ENCODE measurements around the gene ZGPAT. TPM values are rescaled to one million over a fixed set of nuclear protein-coding genes. Genes with fewer than 3 reads are reported as not detected.

Gene ZGPAT
- total RNA-seq, 1 experiment from 2014 or later = 35.8 TPM

- Histone ChIP-seq H3K9me3 (ENCODE audit: control insufficient read depth, insufficient read depth, low read depth, low read length) (no peaks in the 10 kb centered on the region), H3K4me1 (ENCODE audit: control insufficient read depth, insufficient read depth, low read length) (no peaks in the 10 kb centered on the region), H3K27me3 (ENCODE audit: control insufficient read depth, insufficient read depth, low read length) (no peaks in the 10 kb centered on the region), H3K4me3 (ENCODE audit: low read depth in 2 of 2, low read length in 2 of 2) (no peak overlapping the region), H3K36me3 (ENCODE audit: control insufficient read depth, insufficient read depth, low read length) (no peaks in the 10 kb centered on the region; the same call in 1 of the 2 replicates), H3K27ac (ENCODE audit: low read length) (no peak overlapping the region)
- in situ Hi-C loops (cut with HindIII; ENCODE audit: low pct_unique_long_range_greater_than_20kb, low sequenced_read_pairs) = no loop called here
- no TSS peak for BruUV-seq (replicated peaks)
- intact Hi-C loops (cut with micrococcal nuclease; ENCODE audit: unreplicated experiment) = no loop called here
- POLR2A ChIA-PET = no interaction called here
- no peak for DNase-seq (ENCODE audit: low read depth, low spot score)
- TF ChIP-seq SIN3A (IDR thresholded peaks at IDR 0.05; ENCODE audit: borderline replicate concordance, insufficient read depth, low read depth, low read length) (no peak), TCF7L2 (IDR thresholded peaks at IDR 0.05; ENCODE audit: low read depth, low read length) (no peak), POLR2AphosphoS5 (IDR thresholded peaks at IDR 0.05; ENCODE audit: low read depth, low read length) (no peak), CTCF (IDR thresholded peaks at IDR 0.05) (no peak)
- TF ChIP-seq, protein P1, sequence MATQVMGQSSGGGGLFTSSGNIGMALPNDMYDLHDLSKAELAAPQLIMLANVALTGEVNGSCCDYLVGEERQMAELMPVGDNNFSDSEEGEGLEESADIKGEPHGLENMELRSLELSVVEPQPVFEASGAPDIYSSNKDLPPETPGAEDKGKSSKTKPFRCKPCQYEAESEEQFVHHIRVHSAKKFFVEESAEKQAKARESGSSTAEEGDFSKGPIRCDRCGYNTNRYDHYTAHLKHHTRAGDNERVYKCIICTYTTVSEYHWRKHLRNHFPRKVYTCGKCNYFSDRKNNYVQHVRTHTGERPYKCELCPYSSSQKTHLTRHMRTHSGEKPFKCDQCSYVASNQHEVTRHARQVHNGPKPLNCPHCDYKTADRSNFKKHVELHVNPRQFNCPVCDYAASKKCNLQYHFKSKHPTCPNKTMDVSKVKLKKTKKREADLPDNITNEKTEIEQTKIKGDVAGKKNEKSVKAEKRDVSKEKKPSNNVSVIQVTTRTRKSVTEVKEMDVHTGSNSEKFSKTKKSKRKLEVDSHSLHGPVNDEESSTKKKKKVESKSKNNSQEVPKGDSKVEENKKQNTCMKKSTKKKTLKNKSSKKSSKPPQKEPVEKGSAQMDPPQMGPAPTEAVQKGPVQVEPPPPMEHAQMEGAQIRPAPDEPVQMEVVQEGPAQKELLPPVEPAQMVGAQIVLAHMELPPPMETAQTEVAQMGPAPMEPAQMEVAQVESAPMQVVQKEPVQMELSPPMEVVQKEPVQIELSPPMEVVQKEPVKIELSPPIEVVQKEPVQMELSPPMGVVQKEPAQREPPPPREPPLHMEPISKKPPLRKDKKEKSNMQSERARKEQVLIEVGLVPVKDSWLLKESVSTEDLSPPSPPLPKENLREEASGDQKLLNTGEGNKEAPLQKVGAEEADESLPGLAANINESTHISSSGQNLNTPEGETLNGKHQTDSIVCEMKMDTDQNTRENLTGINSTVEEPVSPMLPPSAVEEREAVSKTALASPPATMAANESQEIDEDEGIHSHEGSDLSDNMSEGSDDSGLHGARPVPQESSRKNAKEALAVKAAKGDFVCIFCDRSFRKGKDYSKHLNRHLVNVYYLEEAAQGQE (IDR thresholded peaks at IDR 0.05; ENCODE audit: insufficient read depth in 1 of 2, low read depth in 2 of 2, low read length in 1 of 2) = no peak
- no peak for ATAC-seq
- CTCF ChIA-PET = no interaction called here
Observed at GRCh38 chr20:63675681-63676368, 32.0 kb upstream of the ZGPAT start.

DNA sequence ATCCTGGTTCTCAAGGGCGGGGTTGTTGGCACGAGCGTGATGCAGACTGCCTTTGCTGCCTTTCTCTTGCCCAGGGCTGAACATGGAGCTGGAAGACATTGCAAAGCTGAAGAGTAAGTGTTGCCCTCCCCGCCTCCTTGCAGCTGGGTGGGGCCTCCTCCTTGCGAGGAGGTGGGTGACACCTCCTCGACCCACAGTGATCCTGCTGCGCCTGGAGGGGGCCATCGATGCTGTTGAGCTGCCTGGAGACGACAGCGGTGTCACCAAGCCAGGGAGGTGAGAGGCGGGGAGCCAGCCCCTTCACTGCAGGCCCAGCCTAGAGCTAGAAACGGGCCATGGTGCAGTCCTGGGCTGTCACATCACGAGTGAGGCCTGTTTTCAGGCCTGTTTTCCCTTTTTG is 29.8 kb upstream of the ZGPAT start:
- TF ChIP-seq POLR2AphosphoS5 (IDR thresholded peaks at IDR 0.05; ENCODE audit: low read depth, low read length) = no peak
- no peak for TF ChIP-seq CTCF (IDR thresholded peaks at IDR 0.05)
- TF ChIP-seq SIN3A (IDR thresholded peaks at IDR 0.05; ENCODE audit: borderline replicate concordance, insufficient read depth, low read depth, low read length) = no peak
- no peak for TF ChIP-seq TCF7L2 (IDR thresholded peaks at IDR 0.05; ENCODE audit: low read depth, low read length)
- TF ChIP-seq, protein P1 (IDR thresholded peaks at IDR 0.05; ENCODE audit: insufficient read depth in 1 of 2, low read depth in 2 of 2, low read length in 1 of 2) = no peak
- in situ Hi-C loops (cut with HindIII; ENCODE audit: low pct_unique_long_range_greater_than_20kb, low sequenced_read_pairs) = no loop called here
- Histone ChIP-seq H3K4me3 (ENCODE audit: low read depth in 2 of 2, low read length in 2 of 2) (no peak overlapping the region), H3K27me3 (ENCODE audit: control insufficient read depth, insufficient read depth, low read length) (no peaks in the 10 kb centered on the region), H3K27ac (ENCODE audit: low read length) (no peak overlapping the region), H3K36me3 (ENCODE audit: control insufficient read depth, insufficient read depth, low read length) (no peaks in the 10 kb centered on the region; the same call in 1 of the 2 replicates), H3K9me3 (ENCODE audit: control insufficient read depth, insufficient read depth, low read depth, low read length) (no peaks in the 10 kb centered on the region), H3K4me1 (ENCODE audit: control insufficient read depth, insufficient read depth, low read length) (peaks cover 19% of the 10 kb centered on the region)
- ChIA-PET POLR2A (no interaction called here), CTCF (no interaction called here)
- BruUV-seq (replicated peaks) = no TSS peak
- intact Hi-C loops (cut with micrococcal nuclease; ENCODE audit: unreplicated experiment) = no loop called here
- ATAC-seq (no peak), DNase-seq (ENCODE audit: low read depth, low spot score) (no peak)

Measured in Panc1 (cell line).